Kidney (tissue), 14 donors: ENCODE data around the gene FAM81A. TPM values are rescaled to one million over a fixed set of nuclear protein-coding genes. Genes with fewer than 3 reads are reported as not detected.

Source experiments
- DNase-seq, 5 donors: peaks; one replicate each; pipeline ENCODE4 v3.0.0-alpha.2; 2013 to 2020
- FAIRE-seq: peaks from 2 replicates; lab custom pipeline; 2012; peaks lifted over from hg19 to GRCh38; lab: Jason Lieb, UNC
- H3K27ac ChIP-seq, 2 donors: one replicate each; pipeline ENCODE4 v1.7.0; 2013; ENCODE audit warnings: low read depth in 2 of 2, low read length in 2 of 2, inconsistent platforms in 1 of 2
- H3K27me3 ChIP-seq: one replicate; pipeline ENCODE4 v1.7.1; 2013; ENCODE audit warnings: low read length, inconsistent platforms; ENCODE audit not compliant: control insufficient read depth, insufficient read depth
- H3K36me3 ChIP-seq, 3 donors: one replicate each; pipeline versions ENCODE4 v1.7.0 to v1.7.1; 2013; ENCODE audit warnings: low read length in 3 of 3, control low read depth in 1 of 3, inconsistent platforms in 1 of 3; ENCODE audit not compliant: insufficient read depth in 3 of 3, control insufficient read depth in 2 of 3
- H3K4me1 ChIP-seq, 3 donors: one replicate each; pipeline versions ENCODE4 v1.7.0 to v1.7.1; 2013; ENCODE audit warnings: low read length in 3 of 3, inconsistent platforms in 1 of 3, low read depth in 1 of 3; ENCODE audit not compliant: control insufficient read depth in 2 of 3, insufficient read depth in 2 of 3
- H3K4me3 ChIP-seq, 3 donors: one replicate each; pipeline versions ENCODE4 v1.7.0 to v1.8.1; 2013; ENCODE audit warnings: low read length in 3 of 3, control low read depth in 1 of 3, inconsistent platforms in 1 of 3
- H3K9ac ChIP-seq, 3 donors: one replicate each; pipeline versions ENCODE4 v1.7.0 to v1.7.1; 2013; ENCODE audit warnings: low read length in 3 of 3, control low read depth in 1 of 3, inconsistent platforms in 1 of 3
- H3K9me3 ChIP-seq, 3 donors: one replicate each; pipeline versions ENCODE4 v1.7.0 to v1.7.1; 2013; ENCODE audit warnings: low read length in 3 of 3, control low read depth in 1 of 3, inconsistent platforms in 1 of 3; ENCODE audit not compliant: control insufficient read depth in 2 of 3, insufficient read depth in 1 of 3
- intact Hi-C: fragments of 100-400 bp; cut with DNase I; formaldehyde crosslinking; loops from one replicate; pipeline ENCODE4 v1.11.1; 2022
- polyA plus RNA-seq: library from polyadenylated mRNA; stranded (reverse); fragments of 350-450 nt; fragmentation: Illumina TruSeq; extraction: RNeasy Lipid Tissue Mini Kit (QIAGEN cat#74804); gene quantifications from one replicate; pipeline ENCODE4 v1.2.3, GENCODE V29; 2014; ENCODE audit warnings: low read depth, low replicate concordance; ENCODE audit not compliant: insufficient read depth
- total RNA-seq: library from RNA; stranded (reverse); fragmentation: NEBNext Ultra II Directional; extraction: Animal tissue kit (Norgen Biotek cat#: 25700); gene quantifications from one replicate; pipeline ENCODE4 v1.2.1, GENCODE V29; 2021
- TF ChIP-seq, protein P1 (sequence below): IDR thresholded peaks from 3 replicates; pipeline ENCODE4 v1.5.1; 2012; ENCODE audit warnings: mild to moderate bottlenecking, moderate library complexity, borderline replicate concordance; ENCODE audit not compliant: insufficient read depth; ENCODE audit errors: extremely low read depth
- donor health status: control.
- donor health status: control.
- donor health status: control.
- donor health status: control.
- donor health status: control.
- donor health status: DM: yes; HTN: yes; CAD: no.
- donor health status: Normal renal cell carcinoma (clear cell type).

FAM81A gene
- total and polyA plus RNA-seq, 2 donors from 2014 or later, result 10.4 TPM

- no peak for FAIRE-seq
- Histone ChIP-seq H3K36me3 (no peaks in the 10 kb centered on the region), H3K27me3 (no peaks in the 10 kb centered on the region), H3K9ac (no peak overlapping the region), H3K27ac (no peak overlapping the region), H3K4me3 (no peak overlapping the region), H3K4me1 (no peaks in the 10 kb centered on the region), H3K9me3 (no peaks in the 10 kb centered on the region)
- no peak for DNase-seq
- intact Hi-C loops, result no loop called here
- TF ChIP-seq, protein P1, sequence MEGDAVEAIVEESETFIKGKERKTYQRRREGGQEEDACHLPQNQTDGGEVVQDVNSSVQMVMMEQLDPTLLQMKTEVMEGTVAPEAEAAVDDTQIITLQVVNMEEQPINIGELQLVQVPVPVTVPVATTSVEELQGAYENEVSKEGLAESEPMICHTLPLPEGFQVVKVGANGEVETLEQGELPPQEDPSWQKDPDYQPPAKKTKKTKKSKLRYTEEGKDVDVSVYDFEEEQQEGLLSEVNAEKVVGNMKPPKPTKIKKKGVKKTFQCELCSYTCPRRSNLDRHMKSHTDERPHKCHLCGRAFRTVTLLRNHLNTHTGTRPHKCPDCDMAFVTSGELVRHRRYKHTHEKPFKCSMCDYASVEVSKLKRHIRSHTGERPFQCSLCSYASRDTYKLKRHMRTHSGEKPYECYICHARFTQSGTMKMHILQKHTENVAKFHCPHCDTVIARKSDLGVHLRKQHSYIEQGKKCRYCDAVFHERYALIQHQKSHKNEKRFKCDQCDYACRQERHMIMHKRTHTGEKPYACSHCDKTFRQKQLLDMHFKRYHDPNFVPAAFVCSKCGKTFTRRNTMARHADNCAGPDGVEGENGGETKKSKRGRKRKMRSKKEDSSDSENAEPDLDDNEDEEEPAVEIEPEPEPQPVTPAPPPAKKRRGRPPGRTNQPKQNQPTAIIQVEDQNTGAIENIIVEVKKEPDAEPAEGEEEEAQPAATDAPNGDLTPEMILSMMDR, result no peak
Observed at GRCh38 chr15:59394166-59394661, 43.8 kb upstream of the FAM81A start.

DNA sequence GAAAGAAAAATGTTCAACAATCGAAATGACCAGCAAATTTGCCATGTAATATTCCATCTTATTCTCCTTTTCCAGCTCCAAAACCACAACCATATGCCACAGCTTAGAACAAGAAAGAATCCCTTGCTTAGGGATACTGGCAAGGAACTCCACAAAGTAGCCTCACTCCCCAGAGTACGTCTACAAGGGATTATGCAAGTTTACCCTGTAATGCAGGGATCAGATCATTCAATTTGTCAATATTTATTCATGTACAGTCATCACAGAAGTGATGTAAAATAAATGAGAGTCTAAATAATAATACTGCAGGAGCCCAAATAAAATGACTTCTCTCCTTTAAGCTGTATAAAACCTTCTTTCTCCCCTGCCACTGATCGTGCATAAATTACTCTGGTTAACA lies 41.8 kb upstream of the FAM81A start:
- intact Hi-C loops, result no loop called here
- DNase-seq, result peak in 1 of 5 donors; percentile 33
- Histone ChIP-seq H3K4me3 (no peak overlapping the region), H3K9ac (no peak overlapping the region), H3K27me3 (no peaks in the 10 kb centered on the region), H3K4me1 (no peaks in the 10 kb centered on the region), H3K36me3 (no peaks in the 10 kb centered on the region), H3K9me3 (no peaks in the 10 kb centered on the region), H3K27ac (no peak overlapping the region)
- TF ChIP-seq, protein P1, result no peak
- no peak for FAIRE-seq

GRCh38 chr15:59396679-59397078 lies 41.3 kb upstream of the FAM81A start:
- FAIRE-seq (no peak), DNase-seq (no peak)
- H3K9ac ChIP-seq, result no peak overlapping the region
- no peak overlapping the region for H3K27ac ChIP-seq
- H3K27me3 ChIP-seq, result no peaks in the 10 kb centered on the region
- no peak overlapping the region for H3K4me3 ChIP-seq
- H3K36me3 ChIP-seq, result no peaks in the 10 kb centered on the region
- TF ChIP-seq, protein P1, result no peak
- H3K9me3 ChIP-seq, result no peaks in the 10 kb centered on the region
- H3K4me1 ChIP-seq, result no peaks in the 10 kb centered on the region
- intact Hi-C loops, result no loop called here

- TF ChIP-seq, protein P1, result no peak
- H3K36me3 ChIP-seq, result no peaks in the 10 kb centered on the region
- H3K27ac ChIP-seq, result no peak overlapping the region
- H3K9ac ChIP-seq, result no peak overlapping the region
- H3K4me3 ChIP-seq, result no peak overlapping the region
- intact Hi-C loops, result no loop called here
- no peaks in the 10 kb centered on the region for H3K27me3 ChIP-seq
- FAIRE-seq (no peak), DNase-seq (no peak)
- no peaks in the 10 kb centered on the region for H3K9me3 ChIP-seq
- H3K4me1 ChIP-seq, result no peaks in the 10 kb centered on the region
Observed at GRCh38 chr15:59398220-59398619, 39.8 kb upstream of the FAM81A start.
